ENCODE measurements around the gene GRK4. TPM values are rescaled to one million over a fixed set of nuclear protein-coding genes. Genes with fewer than 3 reads are reported as not detected.
"Not testable (repeated sequence)": the region's sequence is repeated elsewhere in the genome, so short reads cannot be mapped to it uniquely, and the experiment has no call there.

GRK4 gene
- total and polyA plus RNA-seq, 2 of the 4 experiments (the other 2 are of a cell fraction) = 1.6 to 2.2 TPM

GRCh38 chr4:2915789-2916188 lies 47.6 kb upstream of the GRK4 start:
- Histone ChIP-seq H3K4me2 (ENCODE audit: low read depth, low read length) (no peak overlapping the region), H2BK5ac (ENCODE audit: low read depth, low read length, poor library complexity, severe bottlenecking) (no peak overlapping the region), H2BK15ac (ENCODE audit: low read depth, low read length) (no peak overlapping the region), H3K27ac (ENCODE audit: insufficient read depth, low read length) (no peak overlapping the region), H3K4me1 (ENCODE audit: control insufficient read depth, insufficient read depth, low read length) (no peaks in the 10 kb centered on the region), H2BK20ac (ENCODE audit: low read depth, low read length) (no peak overlapping the region), H3K18ac (ENCODE audit: low read depth, low read length) (no peak overlapping the region), H3K56ac (ENCODE audit: extremely low read depth, insufficient read depth, low read length) (no peak overlapping the region), H4K91ac (ENCODE audit: insufficient read depth, low read depth, low read length) (no peak overlapping the region), H3K4me3 (ENCODE audit: insufficient read depth, low read depth, low read length) (no peak overlapping the region), H3K79me1 (ENCODE audit: low read depth in 1 of 2, low read length in 2 of 2) (peaks cover 5 to 37% of the 10 kb centered on the region in 2 experiments), H4K20me1 (ENCODE audit: insufficient read depth, low read length) (peaks cover 3% of the 10 kb centered on the region; the same call in 1 of the 2 replicates), H3K14ac (replicated peaks; ENCODE audit: low read depth, low read length) (no peak overlapping the region), H3K9me3 (ENCODE audit: control insufficient read depth, insufficient read depth, low read length) (no peaks in the 10 kb centered on the region), H3K27me3 (ENCODE audit: control insufficient read depth, insufficient read depth, low read length) (no peaks in the 10 kb centered on the region), H2AFZ (replicated peaks; ENCODE audit: low read length, poor library complexity) (no peak overlapping the region), H4K5ac (ENCODE audit: low read depth, low read length) (no peak overlapping the region), H3K9me1 (ENCODE audit: insufficient read depth, low read length) (peaks cover 7% of the 10 kb centered on the region), H2AK5ac (ENCODE audit: low read depth, low read length) (no peak overlapping the region), H2BK120ac (ENCODE audit: low read depth, low read length) (no peak overlapping the region), H3K36me3 (ENCODE audit: control insufficient read depth, insufficient read depth, low read length) (peaks cover 47% of the 10 kb centered on the region), H2AK9ac (replicated peaks; ENCODE audit: low read depth, low read length, poor library complexity) (no peak overlapping the region), H3K4ac (ENCODE audit: low read depth, low read length) (no peak overlapping the region), H4K8ac (ENCODE audit: low read depth in 2 of 2, low read length in 2 of 2) (no peak overlapping the region), H3K23ac (ENCODE audit: low read depth, low read length) (no peak overlapping the region), H3K9ac (ENCODE audit: low read depth, low read length) (no peak overlapping the region)
- BruUV-seq (replicated peaks) = no TSS peak
- intact Hi-C loops (cut with micrococcal nuclease) (no loop called here), dilution Hi-C loops (cut with HindIII; ENCODE audit: low sequenced_read_pairs, unreplicated experiment) (no loop called here), in situ Hi-C loops (cut with MboI; ENCODE audit: low sequenced_read_pairs) (no loop called here)
- WGBS, 2 experiments (ENCODE audit: extremely low coverage in 2 of 2, insufficient read length in 1 of 2) = no CpG with 5 or more reads among the region's 9 CpGs
- ATAC-seq (ENCODE audit: low read depth) (no peak), DNase-seq (no peak)
- ChIA-PET POLR2A (ENCODE audit: unreplicated experiment) (no interaction called here), CTCF (no interaction called here)
- TF ChIP-seq RAD21 (IDR thresholded peaks at IDR 0.05; ENCODE audit: low read length) (no peak), POLR2A (IDR thresholded peaks at IDR 0.05; ENCODE audit: low read depth, low read length) (no peak), RFX5 (IDR thresholded peaks at IDR 0.05; ENCODE audit: low read depth, low read length) (no peak), NFE2L2 (IDR thresholded peaks at IDR 0.05; ENCODE audit: low read depth, low read length) (no peak), RCOR1 (IDR thresholded peaks at IDR 0.05; ENCODE audit: insufficient replicate concordance, low read length) (no peak), CHD1 (IDR thresholded peaks at IDR 0.05; ENCODE audit: low read depth, low read length) (no peak), FOS (IDR thresholded peaks at IDR 0.05; ENCODE audit: low read depth, low read length) (no peak), CEBPB (IDR thresholded peaks at IDR 0.05; ENCODE audit: low read depth, low read length) (no peak), MAZ (IDR thresholded peaks at IDR 0.05; ENCODE audit: borderline replicate concordance, low read depth, low read length) (no peak)

GRCh38 chr4:2916696-2917095 lies 46.7 kb upstream of the GRK4 start:
- POLR2A ChIA-PET (ENCODE audit: unreplicated experiment) = not testable (repeated sequence)

More at GRCh38 chr4:2916696-2917095, 46.7 kb upstream of the GRK4 start:
- H3K9ac ChIP-seq (ENCODE audit: low read depth, low read length); H3K56ac ChIP-seq (ENCODE audit: extremely low read depth, insufficient read depth, low read length); H2BK5ac ChIP-seq (ENCODE audit: low read depth, low read length, poor library complexity, severe bottlenecking); H3K4me3 ChIP-seq (ENCODE audit: insufficient read depth, low read depth, low read length); H3K4me2 ChIP-seq (ENCODE audit: low read depth, low read length); H3K4ac ChIP-seq (ENCODE audit: low read depth, low read length); H3K27ac ChIP-seq (ENCODE audit: insufficient read depth, low read length); ATAC-seq (ENCODE audit: low read depth); H3K23ac ChIP-seq (ENCODE audit: low read depth, low read length); CTCF ChIA-PET; H2BK20ac ChIP-seq (ENCODE audit: low read depth, low read length); H4K20me1 ChIP-seq (ENCODE audit: insufficient read depth, low read length); H3K9me3 ChIP-seq (ENCODE audit: control insufficient read depth, insufficient read depth, low read length); BruUV-seq (replicated peaks); dilution Hi-C loops (cut with HindIII; ENCODE audit: low sequenced_read_pairs, unreplicated experiment); H3K9me1 ChIP-seq (ENCODE audit: insufficient read depth, low read length); DNase-seq; H4K8ac ChIP-seq (ENCODE audit: low read depth in 2 of 2, low read length in 2 of 2); H3K4me1 ChIP-seq (ENCODE audit: control insufficient read depth, insufficient read depth, low read length); H2BK15ac ChIP-seq (ENCODE audit: low read depth, low read length); H4K91ac ChIP-seq (ENCODE audit: insufficient read depth, low read depth, low read length); H3K18ac ChIP-seq (ENCODE audit: low read depth, low read length); H2AFZ ChIP-seq (replicated peaks; ENCODE audit: low read length, poor library complexity); in situ Hi-C loops (cut with MboI; ENCODE audit: low sequenced_read_pairs); H3K27me3 ChIP-seq (ENCODE audit: control insufficient read depth, insufficient read depth, low read length); H2AK5ac ChIP-seq (ENCODE audit: low read depth, low read length); H2BK120ac ChIP-seq (ENCODE audit: low read depth, low read length); H4K5ac ChIP-seq (ENCODE audit: low read depth, low read length); H3K14ac ChIP-seq (replicated peaks; ENCODE audit: low read depth, low read length); intact Hi-C loops (cut with micrococcal nuclease); H2AK9ac ChIP-seq (replicated peaks; ENCODE audit: low read depth, low read length, poor library complexity): not testable (repeated sequence)
- no CpG with 5 or more reads among the region's 2 CpGs for WGBS, 2 experiments (ENCODE audit: extremely low coverage in 2 of 2, insufficient read length in 1 of 2)
- Histone ChIP-seq H3K36me3 (ENCODE audit: control insufficient read depth, insufficient read depth, low read length) (peaks cover 40% of the 10 kb centered on the region), H3K79me1 (ENCODE audit: low read depth in 1 of 2, low read length in 2 of 2) (peaks cover 3 to 30% of the 10 kb centered on the region in 2 experiments)
